NCI-H524 (cell line): ENCODE measurements around the gene CDH4.

Experiments
- DNase-seq, 2 experiments: peaks; one replicate each; lab custom pipeline; 2025; lab: John Stamatoyannopoulos, UW

Gene CDH4

DNA sequence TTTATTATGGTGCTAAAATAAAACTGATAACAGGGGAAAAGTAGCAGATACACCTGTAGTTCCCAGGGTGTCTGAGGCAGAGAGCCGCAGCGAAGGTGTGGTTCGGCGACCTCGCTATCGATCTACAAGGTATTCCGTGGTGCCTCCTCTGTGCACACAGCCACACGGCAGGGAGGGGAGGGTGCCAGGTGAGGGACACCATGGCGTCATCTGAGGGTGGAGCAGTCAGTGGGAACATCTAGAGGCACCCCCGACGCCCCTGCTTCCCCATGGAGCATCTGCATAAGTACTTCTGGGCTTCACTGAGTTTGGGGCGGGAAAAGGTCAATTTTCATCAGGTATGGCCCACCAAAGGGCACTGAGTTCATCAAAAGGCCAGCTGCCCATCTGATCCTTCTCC is 570.3 kb downstream of the CDH4 start:
- DNase-seq, result no peak

DNA sequence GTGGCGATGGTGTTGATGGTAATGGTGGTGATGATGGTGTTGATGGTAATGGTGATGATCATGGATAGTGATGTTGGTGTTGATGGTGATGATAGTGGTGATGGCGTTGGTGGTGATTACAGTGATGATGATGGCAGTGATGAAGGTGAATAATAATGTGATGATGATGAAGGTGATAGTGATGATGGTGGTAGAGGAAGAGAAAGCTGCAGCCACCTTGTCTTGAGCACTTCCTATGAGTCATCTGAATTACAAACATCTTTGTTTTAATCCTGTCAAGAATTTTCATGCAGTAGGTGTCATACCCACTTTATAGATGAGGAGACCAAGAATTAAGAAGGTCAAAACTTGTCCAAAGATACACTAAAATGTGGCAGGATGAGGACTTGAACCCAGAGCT is 571.2 kb downstream of the CDH4 start:
- no peak for DNase-seq

DNA sequence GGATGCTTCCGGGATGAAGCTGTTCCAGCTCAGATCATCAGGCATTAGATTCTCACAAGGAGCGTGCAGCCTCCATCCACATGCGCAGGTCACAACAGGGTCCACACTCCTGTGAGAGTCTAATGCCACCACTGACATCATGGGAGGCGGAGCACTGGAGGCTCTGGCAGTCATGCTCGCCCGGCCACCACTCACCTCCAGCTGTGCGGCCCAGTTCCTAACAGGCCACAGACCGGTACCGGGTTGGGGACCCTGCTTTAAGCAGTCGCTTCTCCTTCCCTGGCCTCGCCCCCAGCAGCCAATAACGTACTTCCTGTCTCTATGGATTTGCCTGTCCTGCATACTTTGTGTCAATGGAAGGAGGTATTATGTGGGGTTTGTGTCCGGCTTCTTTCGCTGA is 576.8 kb downstream of the CDH4 start:
- no peak for DNase-seq

DNA sequence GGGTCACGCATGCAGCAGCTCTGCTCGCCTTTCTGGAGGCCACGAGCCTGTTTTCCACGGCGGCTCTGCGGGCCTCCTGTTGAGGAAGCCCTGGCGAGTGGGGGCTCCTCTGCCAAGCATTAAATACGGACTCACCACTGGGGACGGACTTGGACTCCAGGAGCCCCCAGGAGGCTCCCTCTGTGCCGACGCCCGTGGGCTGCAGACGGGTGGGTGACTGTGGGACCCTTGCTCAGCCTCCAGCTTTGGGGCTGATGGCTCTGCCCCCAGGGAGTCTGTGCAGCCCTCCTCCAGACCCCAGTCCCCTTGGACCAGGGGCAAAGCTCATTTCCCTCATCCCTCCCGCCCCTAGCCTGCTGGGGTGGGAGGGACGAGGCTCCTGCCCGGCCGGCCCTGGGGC is 577.5 kb downstream of the CDH4 start:
- no peak for DNase-seq

DNA sequence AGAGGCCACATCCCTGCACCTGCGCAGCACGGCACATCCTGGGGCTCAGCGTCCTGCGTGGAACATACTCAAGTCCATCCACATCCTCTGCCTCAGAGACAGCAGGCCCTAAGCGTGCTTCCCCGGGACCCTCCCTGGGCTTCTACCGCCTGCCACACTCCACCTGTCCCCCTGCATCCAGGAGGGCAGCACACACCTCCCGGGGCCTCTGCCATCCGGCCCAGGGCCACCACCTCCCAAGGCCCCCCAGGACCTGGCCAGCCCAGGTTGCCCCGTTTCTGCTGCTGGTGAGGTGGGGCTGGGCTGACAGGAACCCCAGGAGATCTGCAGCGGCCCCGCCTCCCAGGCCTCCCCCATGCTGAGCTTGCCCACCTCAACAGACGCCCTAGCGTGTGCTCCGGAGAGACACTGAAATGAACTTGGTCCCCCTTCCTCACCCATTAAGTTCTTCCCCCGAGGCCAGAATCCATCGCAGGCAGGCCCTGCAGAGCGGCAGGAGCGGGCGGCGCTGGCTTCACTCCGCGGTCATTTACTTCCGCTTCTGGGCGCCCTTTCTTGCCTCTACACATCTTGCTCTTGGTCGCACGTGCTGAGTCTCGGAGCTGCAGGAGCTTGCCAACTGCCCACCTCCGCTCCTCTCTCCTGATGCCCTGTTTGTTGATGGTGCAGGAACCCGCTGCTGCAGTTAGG is 578.3 kb downstream of the CDH4 start:
- DNase-seq, result no peak

DNA sequence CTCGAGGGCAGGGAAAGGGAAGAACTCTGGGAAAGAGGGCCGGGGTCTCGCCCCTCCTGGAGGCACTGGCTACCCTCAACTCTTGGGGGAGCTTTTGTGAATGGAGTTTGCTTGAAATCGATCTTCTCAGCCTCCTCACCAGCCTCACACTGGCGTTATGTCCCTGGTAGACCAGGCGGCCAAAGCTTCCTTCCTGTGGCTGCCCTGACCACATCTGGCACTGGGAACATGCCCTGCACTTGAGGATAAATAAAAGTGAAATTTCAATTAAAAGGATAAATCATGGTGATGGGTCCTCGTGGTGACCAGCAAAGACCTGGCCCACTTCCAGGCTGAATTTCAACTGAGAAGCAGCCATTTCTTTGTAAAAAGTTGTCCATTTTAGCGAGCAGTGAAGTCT is 578.9 kb downstream of the CDH4 start:
- no peak for DNase-seq

DNA sequence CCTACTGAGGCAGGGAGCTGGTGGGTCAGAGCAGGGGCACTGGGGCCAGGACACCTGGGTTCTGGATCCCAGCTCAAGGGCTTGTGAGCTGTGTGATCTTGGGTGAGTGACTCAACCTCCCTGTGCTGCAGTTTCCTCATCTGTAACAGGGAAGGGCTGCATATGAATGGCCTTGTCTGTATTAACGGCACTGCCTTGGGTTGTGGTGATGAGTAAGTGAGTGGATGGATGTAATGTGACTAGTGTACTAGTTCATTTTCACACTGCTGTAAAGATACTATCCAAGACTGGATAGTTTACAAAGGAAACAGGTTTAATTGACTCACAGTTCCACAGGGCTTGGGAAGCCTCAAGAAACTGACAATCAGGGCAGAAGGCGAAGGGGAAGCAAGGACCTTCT is 580.1 kb downstream of the CDH4 start:
- no peak for DNase-seq

DNA sequence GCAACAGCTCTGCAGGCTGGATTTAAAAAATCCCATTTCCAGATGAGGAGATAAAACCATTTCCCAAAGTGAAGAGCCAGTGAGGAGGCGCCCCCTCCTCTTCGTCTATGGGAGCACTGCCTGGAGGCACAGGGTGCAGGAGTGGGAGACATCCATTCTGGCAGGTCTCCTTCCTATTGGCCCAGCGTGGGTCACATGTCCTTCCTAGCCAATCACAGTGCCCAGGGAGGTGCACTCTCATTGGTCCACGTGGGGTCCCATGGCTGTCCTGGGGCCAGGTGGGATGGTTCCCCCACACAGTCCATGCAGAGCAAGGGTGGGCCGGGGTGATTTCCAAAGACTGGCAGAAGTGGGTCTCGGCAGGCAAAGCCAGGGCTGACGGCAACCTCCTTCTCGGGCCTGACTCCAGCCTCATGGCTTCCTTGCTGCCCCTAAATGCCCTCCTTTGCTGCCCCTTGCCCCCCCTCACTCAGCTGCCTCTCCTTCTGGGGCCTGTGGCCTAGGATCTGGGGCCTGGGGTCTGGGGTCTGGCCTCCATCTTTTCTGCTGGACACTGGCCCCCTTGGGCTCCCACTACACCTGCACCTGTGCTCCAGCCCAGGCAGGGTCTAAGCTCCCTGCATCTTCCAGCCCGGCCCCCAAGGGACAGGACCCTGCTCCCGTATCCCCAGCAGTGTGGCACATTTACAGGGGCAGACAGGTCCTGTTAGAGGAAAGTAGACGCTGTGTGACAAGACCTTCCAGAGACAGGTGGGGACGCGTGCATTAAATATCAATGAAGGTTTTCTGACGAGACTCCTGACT is 581.9 kb downstream of the CDH4 start:
- DNase-seq, result no peak

DNA sequence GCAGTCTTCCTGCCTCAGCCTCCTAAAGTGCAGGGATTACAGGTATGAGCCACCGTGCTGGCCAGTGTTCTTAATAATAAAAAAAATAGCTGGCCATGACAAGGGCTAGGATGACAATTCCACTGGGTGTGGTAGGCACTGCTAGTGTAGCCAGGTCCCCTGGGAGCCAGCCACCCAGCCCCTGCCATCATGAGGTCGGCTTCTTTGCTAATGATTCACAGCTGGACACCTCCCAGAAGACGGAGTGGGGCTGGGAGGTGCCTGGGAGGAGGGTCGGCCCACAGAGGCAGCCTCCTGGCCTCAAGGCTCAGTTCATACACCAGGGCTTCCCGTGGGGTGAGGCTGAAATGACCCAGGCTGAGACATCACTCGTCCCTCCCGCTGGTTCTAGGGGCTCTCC is 583.2 kb downstream of the CDH4 start:
- no peak for DNase-seq

DNA sequence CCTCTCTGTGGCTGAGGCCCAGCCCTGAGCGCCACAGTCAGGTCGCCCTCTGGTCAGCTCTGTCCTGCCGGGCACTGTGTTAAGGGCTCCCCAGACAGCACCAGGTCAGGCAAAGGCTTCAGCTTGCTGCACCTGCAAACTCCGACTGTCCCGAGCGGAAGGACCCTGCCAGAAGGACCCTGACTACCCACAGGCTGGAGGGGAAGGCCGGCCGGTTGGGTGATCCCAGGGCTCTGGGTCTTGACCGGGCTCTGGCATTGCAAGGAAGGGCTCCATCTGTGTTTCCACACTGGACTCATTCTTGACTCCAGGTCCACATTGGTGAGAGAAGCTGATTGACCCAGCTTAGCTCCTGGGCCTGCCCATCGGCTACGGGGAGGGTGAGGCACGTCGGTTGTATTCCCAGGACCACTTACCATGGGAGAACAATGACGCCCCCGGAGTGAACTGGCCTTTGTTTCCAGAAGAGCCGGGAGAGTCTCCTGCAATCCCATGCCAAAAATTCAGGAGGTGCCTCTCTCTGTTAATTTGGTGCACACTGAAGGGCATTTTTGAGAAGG is 583.8 kb downstream of the CDH4 start:
- DNase-seq, result no peak

DNA sequence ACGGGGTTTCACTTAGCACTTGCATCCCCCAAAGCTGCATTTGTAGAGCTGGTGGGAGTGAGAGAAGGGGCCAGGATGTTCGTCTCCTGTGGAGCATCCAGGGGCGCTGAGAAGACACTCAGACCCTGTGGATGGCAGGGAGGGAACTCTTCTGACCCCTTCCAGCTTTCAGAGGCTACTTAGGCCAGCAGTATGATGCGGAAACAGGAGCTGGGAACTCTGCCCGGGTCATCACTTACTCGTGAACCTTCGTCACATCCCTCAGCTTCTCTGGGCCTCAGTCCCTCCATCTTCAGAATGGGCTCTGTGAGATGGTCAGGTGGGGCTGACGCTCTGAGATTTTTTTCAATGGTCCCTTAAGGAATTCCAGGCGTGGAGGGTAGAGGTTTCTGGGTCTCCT is 585.1 kb downstream of the CDH4 start:
- DNase-seq, result no peak

DNA sequence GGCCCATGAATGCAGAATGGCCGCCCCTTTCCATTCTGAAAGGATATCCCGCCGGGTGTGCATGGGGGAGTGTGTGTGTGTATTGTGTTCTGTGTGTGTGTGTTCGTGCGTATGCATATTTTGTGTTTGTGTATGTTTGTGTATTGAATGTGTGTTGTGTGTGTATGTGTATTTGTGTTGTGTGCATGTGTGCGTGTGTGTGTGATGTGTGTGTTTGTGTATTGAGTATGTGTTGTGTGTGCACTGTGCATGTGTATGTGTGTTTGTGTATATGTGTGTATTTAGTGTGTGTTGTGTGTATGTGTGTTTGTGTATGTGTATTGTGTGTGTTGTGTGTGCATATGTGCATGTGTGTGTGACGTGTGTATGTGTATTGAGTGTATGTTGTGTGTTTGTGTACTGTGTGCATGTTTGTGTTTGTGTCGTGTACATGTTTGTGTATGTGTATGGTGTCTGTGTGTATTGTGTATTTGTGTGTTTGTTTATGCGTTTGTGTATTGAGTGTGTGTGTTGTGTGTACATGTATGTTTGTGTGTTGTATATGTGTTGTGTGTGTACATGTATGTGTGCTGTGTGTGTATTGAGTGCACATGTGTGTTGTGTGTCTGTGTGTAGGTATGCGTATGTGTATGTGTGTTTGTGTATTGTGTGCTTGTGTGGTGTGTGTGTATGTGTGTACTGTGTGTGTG is 587.3 kb downstream of the CDH4 start:
- no peak for DNase-seq

DNA sequence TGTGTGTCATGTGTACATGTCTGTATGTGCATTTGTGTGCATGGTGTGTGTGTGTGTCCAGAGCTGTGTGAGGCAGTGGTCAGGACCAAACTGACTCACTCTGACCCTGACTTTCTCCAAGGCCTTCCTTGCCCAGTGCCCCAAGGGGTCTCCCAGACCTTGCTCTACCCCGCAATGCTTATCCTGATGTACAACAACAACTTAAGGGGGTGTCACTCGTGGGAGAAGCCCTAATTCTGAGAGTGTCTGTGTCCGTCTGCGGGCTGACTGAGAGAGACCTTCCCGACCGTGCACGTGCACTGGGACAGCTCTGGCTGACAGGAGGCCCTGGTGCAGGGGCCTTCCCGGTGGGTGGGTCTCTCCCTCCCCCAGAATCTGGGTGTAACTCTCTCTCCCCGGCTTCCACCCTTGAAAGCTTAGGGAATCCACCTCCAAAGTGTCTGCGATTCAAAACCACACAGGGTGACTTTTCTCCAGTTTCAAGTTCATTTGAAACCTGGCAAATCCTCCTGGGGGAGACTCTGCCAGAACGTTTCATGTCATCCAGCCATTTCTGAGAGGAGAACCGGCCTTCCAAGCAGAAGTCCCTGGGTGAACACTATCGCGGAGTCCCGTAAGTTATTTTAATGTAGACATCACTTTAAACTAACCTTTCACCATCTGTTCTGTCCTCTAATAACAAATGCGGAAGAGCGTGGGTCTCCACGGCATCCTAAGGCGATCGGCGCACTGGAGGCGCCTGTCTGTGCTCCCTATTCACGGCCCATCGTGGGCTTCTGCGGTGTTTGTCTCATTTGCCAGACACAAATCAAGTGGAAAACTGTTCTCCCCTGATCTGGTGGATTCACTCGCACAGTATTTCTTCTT is 588.1 kb downstream of the CDH4 start:
- DNase-seq, result no peak

DNA sequence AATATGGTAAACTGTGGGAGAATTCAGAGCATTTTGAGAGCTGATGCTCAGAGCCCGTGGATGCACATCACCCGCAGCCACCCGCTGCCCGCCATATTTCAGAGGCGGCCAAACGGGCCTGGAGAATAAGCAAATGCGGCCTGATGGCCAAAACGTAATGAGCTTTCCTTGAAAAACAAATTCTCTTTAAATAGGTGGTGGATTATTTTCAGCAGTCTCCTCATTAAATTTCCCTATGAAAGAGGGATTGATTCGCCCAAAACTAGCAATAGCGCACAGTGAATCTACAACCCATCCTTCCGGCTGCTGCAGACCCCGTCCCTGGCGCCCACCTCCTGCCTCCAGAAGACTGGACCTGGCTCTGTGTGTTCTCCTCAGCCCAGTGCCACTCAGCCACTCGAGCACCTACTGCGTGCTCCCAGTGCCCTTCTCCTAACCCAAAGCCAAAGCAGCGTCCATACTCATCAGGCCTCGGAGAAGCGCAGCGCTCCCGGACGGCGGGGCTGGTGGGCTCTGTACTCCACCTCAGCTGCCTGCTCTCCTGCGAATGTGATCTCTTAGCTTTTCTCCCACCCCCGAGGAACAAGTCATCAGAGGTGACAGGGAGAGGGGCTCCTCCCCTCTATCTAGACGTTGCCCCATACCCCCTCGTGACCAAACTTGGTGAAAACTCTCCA is 588.9 kb downstream of the CDH4 start:
- no peak for DNase-seq

DNA sequence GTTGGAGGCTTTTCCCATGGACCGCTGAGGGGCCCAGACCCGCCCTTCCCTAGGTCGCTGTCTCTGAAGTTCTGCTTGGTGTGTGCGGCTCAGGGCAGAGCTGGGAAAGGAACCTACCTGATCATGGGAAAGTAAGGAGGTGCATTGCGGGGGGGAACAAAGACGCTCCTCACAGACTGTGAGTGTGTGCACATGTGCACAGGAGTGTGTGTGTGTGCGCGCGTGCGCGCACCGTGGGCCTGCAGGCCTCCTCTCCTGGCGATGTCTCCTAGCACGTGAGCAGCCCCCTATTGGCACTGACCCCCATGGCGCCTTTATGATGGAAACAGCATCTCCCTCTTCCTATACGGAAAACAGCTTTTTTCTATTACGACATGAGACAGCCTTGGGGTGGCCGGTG is 589.5 kb downstream of the CDH4 start:
- DNase-seq, result no peak

DNA sequence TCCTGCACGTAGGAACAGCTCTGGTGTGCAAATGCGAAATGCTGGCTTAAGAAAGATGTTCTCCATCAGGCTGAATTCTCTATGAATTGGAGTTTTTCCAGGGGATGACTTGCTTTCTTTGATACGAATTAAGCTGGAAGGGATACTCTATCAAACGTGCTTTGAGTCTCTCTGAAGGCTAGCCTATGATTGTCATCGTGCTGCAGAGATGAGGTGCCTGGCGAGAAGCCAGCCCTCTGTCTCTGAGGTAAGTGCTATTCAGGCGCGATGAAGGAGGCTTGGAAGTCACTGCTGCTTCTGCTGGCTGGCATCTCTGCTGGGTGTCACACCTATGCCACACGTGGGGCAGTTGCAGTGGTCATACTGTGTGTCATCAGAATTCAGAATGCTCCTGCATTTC is 589.9 kb downstream of the CDH4 start:
- DNase-seq, result no peak

DNA sequence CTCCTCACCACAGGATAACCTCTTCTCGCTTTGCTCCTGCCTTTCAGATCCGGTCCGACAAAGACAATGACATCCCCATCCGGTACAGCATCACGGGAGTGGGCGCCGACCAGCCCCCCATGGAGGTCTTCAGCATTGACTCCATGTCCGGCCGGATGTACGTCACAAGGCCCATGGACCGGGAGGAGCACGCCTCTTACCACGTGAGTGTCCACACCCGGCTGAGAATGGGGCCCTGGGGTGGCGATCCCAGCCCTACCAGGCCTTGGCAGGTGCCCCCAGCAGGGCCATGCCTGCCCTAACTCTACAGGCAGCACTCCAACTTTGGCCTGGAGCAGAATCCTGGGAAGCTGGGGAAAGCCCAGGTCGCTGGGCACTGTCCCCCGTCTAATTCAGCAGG is 592.6 kb downstream of the CDH4 start:
- no peak for DNase-seq

DNA sequence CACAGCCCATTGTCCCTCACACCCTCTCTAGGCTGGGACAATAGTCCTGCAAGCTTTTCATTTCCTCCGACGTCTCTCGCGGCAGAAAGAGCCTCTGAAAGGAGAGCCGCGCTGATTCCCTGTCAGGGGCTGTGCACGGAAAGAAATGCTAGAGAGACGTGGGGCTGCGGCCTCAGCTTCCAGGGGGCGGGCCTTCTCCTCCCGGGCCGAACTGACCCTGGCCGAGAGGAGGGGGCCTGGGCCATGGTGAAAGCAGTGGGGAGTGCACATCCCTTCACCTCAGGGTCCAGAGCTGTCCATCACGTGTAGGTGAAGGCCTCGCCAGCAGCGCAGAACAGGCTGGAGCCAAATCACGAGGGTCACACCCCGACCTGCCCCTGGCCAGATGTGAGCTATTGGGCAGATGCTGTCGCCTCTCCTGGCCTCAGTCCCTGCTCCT is 593.2 kb downstream of the CDH4 start:
- no peak for DNase-seq

DNA sequence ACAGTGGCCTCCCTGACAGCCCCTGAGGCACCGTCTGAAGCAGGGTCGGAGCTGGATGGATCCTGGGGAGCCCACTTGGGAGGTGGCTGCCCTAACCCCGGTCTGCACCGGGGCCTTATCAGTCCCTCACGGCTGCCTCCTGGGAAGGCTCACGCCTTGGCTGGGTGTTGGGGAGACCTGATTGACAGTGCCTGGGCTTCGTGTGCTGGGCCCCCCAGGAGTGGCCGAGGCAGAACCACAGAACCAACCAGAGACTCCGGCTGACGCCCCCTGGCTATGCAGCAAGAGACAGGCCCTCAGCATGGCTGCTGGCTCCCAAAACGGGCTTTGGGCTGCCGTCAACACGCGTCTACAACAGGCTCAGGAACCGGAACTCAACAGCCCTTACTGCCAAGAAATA is 594.0 kb downstream of the CDH4 start:
- no peak for DNase-seq

DNA sequence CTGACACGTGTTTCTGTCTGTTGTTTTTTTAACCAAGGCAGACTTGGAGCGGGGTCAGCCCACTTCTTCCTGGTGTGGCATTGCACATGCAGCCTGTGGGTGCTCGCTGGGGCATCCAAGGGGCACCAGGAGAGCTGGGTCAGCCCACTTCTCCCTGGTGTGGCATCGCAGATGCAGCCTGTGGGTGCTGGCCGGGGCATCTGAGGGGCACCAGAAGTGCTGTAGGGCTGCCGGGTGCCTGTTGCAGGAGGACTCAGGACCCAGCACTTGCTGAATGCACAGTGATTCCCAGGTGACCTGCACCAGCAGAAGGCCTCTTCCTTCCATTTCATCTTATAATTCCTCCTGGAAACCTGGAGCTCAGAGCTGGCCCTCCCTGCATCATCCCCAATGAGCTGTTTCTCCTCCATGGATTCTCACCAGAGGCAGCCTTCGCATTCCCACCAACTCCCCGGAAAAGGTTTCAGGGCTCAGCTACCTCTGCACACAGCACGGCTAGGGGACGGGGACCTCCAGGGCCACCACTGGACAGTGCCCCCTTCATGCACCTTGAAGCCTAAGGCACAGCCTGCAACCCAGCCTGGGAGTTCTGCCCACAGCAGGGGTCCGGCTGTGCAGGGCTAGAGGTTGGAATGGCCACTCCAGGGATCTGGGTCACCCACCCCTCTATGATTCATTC is 594.8 kb downstream of the CDH4 start:
- DNase-seq, result no peak

DNA sequence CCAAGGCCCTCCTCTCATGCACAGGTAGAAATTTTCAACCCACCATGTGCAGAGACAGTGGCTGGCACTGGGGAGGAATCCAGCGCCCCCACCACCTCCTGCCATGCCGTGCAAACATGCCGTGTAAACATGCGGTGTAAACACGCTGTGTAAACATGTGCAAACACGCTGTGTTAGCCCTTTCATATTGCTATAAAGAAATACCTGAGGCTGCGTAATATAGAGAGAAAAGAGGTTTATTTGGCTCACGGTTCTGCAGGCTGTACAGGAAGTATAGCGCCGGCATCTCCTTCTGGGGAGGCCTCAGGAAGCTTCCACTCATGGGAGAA is 595.3 kb downstream of the CDH4 start:
- no peak for DNase-seq
